Hepatocyte (in vitro differentiated cells): ENCODE data around the gene RCOR2. TPM values are rescaled to one million over a fixed set of nuclear protein-coding genes. Genes with fewer than 3 reads are reported as not detected.
A peak's percentile ranks its signal among the peaks of the same experiment; 100 is the strongest.

Experiments
- DNase-seq: peaks from one replicate; pipeline ENCODE4 v3.0.0-alpha.2; 2016; ENCODE audit warnings: low spot score
- H2AFZ ChIP-seq: fragments of 200-600 bp; sonication (generic); 2 replicates; pipeline ENCODE4 v1.6.0; 2016; ENCODE audit warnings: antibody characterized with exemption, mild to moderate bottlenecking
- H3K27ac ChIP-seq: fragments of 200-600 bp; sonication (generic); 2 replicates; pipeline ENCODE4 v1.5.1; 2016; ENCODE audit warnings: mild to moderate bottlenecking
- H3K27me3 ChIP-seq: fragments of 200-600 bp; sonication (generic); 2 replicates; pipeline ENCODE4 v1.6.1; 2016
- H3K36me3 ChIP-seq: fragments of 200-600 bp; sonication (generic); replicated peaks from 2 replicates; pipeline ENCODE4 v1.5.1; 2016; ENCODE audit warnings: low read depth; ENCODE audit not compliant: insufficient read depth
- H3K4me1 ChIP-seq: fragments of 200-600 bp; sonication (generic); 2 replicates; pipeline ENCODE4 v1.5.1; 2016; ENCODE audit warnings: mild to moderate bottlenecking, moderate library complexity; ENCODE audit not compliant: insufficient read depth
- H3K4me2 ChIP-seq: fragments of 200-600 bp; sonication (generic); 2 replicates; pipeline ENCODE4 v1.6.0; 2016
- H3K4me3 ChIP-seq: fragments of 200-600 bp; sonication (generic); 2 replicates; pipeline ENCODE4 v1.5.1; 2016; ENCODE audit warnings: mild to moderate bottlenecking
- H3K79me2 ChIP-seq: fragments of 200-600 bp; sonication (generic); 2 replicates; pipeline ENCODE4 v1.6.0; 2017; ENCODE audit warnings: mild to moderate bottlenecking
- H3K9me2 ChIP-seq: fragments of 200-600 bp; sonication (generic); replicated peaks from 2 replicates; pipeline ENCODE4 v1.6.0; 2017; ENCODE audit warnings: mild to moderate bottlenecking; ENCODE audit not compliant: insufficient read depth
- H3K9me3 ChIP-seq: fragments of 200-600 bp; sonication (generic); 2 replicates; pipeline ENCODE4 v1.5.1; 2016; ENCODE audit warnings: low read depth, mild to moderate bottlenecking
- H4K20me1 ChIP-seq: fragments of 200-600 bp; sonication (generic); 2 replicates; pipeline ENCODE4 v1.6.0; 2016; ENCODE audit warnings: mild to moderate bottlenecking; ENCODE audit not compliant: insufficient read depth, poor library complexity, severe bottlenecking
- CTCF ChIP-seq: fragments of 200-600 bp; sonication (generic); IDR thresholded peaks from 2 replicates; pipeline ENCODE4 v1.5.1; 2016; ENCODE audit warnings: antibody characterized with exemption, mild to moderate bottlenecking; ENCODE audit not compliant: poor library complexity
- EZH2 ChIP-seq: fragments of 200-600 bp; sonication (generic); IDR thresholded peaks from 2 replicates; pipeline ENCODE4 v1.6.1; 2016; ENCODE audit warnings: antibody characterized with exemption, mild to moderate bottlenecking, borderline replicate concordance
- EZH2phosphoT487 ChIP-seq: fragments of 200-600 bp; sonication (generic); IDR thresholded peaks from one replicate; pipeline ENCODE4 v1.6.1; 2018; ENCODE audit warnings: antibody characterized with exemption, mild to moderate bottlenecking, low read depth, moderate library complexity; ENCODE audit not compliant: unreplicated experiment, severe bottlenecking
- WGBS: methylation state at CpG from one replicate; pipeline ENCODE4 v1.1.6; 2016; ENCODE audit warnings: low lambda C conversion rate; ENCODE audit errors: missing lambda C conversion rate; 5-methylcytosine and 5-hydroxymethylcytosine counted together
- polyA plus RNA-seq: library from polyadenylated mRNA; unstranded; fragments of >200 nt; fragmentation: Nextera tagmentation; extraction: Ambion mirVana; gene quantifications from 2 replicates; pipeline ENCODE4 v1.2.1, GENCODE V29; 2016
- total RNA-seq: library from RNA; depleted of rRNA; stranded (reverse); fragments of >200 nt; gene quantifications from 2 replicates; pipeline ENCODE4 v1.2.3, GENCODE V29; 2014

RCOR2 gene
- total and polyA plus RNA-seq, 2 experiments from 2014 or later, result 3.5 to 4.3 TPM

GRCh38 chr11:63908631-63909401, 8.1 kb downstream of the RCOR2 start:
- H3K4me2 ChIP-seq, result no peak overlapping the region
- H4K20me1 ChIP-seq, result no peaks in the 10 kb centered on the region
- H2AFZ ChIP-seq, result no peak overlapping the region
- H3K27ac ChIP-seq, result peak overlapping the region; percentile 60
- no peaks in the 10 kb centered on the region for H3K9me2 ChIP-seq
- H3K4me1 ChIP-seq, result peaks cover 14% of the 10 kb centered on the region
- DNase-seq, result no peak
- H3K36me3 ChIP-seq, result no peaks in the 10 kb centered on the region
- no peak overlapping the region for H3K4me3 ChIP-seq
- H3K27me3 ChIP-seq, result no peaks in the 10 kb centered on the region
- TF ChIP-seq CTCF, result no peak
- H3K79me2 ChIP-seq, result no peaks in the 10 kb centered on the region
- no peaks in the 10 kb centered on the region for H3K9me3 ChIP-seq
- WGBS, result 93% methylated on average over 32 of the region's 46 CpGs

DNA sequence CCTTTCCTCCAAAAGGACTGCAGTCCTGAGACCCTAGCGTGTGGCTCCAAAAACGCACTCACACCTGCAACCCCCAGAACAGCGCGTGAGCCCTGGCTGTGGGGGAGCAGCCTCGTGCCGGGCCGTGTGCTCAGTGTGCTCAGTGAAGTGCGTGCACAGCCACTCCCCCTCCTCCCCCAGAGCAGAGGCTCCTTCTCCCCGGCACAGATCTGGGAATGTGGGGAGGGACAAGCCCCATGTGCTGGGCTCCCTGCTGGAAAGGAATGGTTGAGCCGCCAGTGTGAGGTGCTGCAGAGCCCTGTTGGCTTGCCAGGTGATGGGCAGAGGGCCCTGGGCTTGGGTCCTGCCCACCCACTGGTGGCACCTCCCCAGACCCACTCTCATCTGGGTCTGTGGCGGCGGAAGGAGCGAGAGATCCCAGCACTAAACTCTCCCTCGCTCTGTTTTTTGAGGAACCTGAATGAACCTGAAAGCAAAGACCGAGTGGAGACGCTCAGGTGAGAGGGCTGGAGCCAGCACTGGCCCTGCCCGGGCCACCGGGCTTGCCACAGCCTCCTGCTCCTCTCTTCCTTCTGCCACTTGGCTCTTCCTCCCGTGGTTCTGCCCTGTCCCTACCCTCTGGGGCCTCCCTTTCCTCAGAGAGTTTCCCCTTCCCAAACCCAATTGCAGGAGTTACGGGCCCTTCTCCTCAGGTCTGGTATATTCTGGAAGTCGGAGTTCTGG, 9.0 kb downstream of the RCOR2 start:
- H3K79me2 ChIP-seq, result no peaks in the 10 kb centered on the region
- H4K20me1 ChIP-seq, result no peaks in the 10 kb centered on the region
- no peak overlapping the region for H3K27ac ChIP-seq
- no peak overlapping the region for H2AFZ ChIP-seq
- H3K36me3 ChIP-seq, result no peaks in the 10 kb centered on the region
- H3K4me2 ChIP-seq, result no peak overlapping the region
- TF ChIP-seq EZH2phosphoT487 (no peak), EZH2 (no peak), CTCF (no peak)
- H3K27me3 ChIP-seq, result no peaks in the 10 kb centered on the region
- H3K4me1 ChIP-seq, result peaks cover 14% of the 10 kb centered on the region
- 92% methylated on average over 20 of the region's 21 CpGs for WGBS
- H3K9me2 ChIP-seq, result no peaks in the 10 kb centered on the region
- no peaks in the 10 kb centered on the region for H3K9me3 ChIP-seq
- no peak overlapping the region for H3K4me3 ChIP-seq
- DNase-seq, result no peak

- no peaks in the 10 kb centered on the region for H3K9me2 ChIP-seq
- H3K36me3 ChIP-seq, result no peaks in the 10 kb centered on the region
- no peak overlapping the region for H3K4me3 ChIP-seq
- H3K4me1 ChIP-seq, result peaks cover 14% of the 10 kb centered on the region
- H3K27ac ChIP-seq, result no peak overlapping the region
- DNase-seq, result no peak
- no peak overlapping the region for H2AFZ ChIP-seq
- WGBS, result 68% methylated on average over 6 of the region's 6 CpGs
- H3K79me2 ChIP-seq, result no peaks in the 10 kb centered on the region
- no peaks in the 10 kb centered on the region for H4K20me1 ChIP-seq
- H3K4me2 ChIP-seq, result no peak overlapping the region
- no peak for TF ChIP-seq EZH2phosphoT487
- TF ChIP-seq EZH2, result no peak
- no peaks in the 10 kb centered on the region for H3K9me3 ChIP-seq
- H3K27me3 ChIP-seq, result no peaks in the 10 kb centered on the region
Measured at GRCh38 chr11:63907063-63907462, 9.9 kb downstream of the RCOR2 start.

DNA sequence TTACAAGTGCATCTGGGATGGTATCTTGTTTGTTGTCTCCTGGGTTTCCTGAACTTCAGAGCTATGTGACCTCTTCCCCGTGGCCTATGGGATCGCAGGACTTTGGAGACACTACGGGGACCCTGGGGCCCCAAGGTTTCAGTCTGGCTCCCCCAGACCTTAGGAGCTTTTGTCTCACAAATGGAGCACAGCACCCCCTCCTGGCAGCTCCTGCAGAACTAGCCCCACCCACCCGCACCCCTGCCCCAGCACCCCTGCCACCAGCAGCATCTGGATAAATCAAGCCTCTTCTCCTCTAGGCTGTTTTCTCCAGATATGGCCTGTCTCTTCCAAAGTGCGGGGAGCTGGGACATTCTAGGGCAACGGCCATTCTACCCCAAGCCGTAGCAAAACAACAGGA, 10.4 kb downstream of the RCOR2 start:
- peak; percentile 43 for DNase-seq
- no peaks in the 10 kb centered on the region for H3K36me3 ChIP-seq
- TF ChIP-seq EZH2, result no peak
- TF ChIP-seq CTCF, result peak; percentile 38
- no peak for TF ChIP-seq EZH2phosphoT487
- no peaks in the 10 kb centered on the region for H3K27me3 ChIP-seq
- no peak overlapping the region for H2AFZ ChIP-seq
- peaks cover 14% of the 10 kb centered on the region for H3K4me1 ChIP-seq
- no peak overlapping the region for H3K4me3 ChIP-seq
- H3K27ac ChIP-seq, result no peak overlapping the region
- no peaks in the 10 kb centered on the region for H3K9me2 ChIP-seq
- no peaks in the 10 kb centered on the region for H3K79me2 ChIP-seq
- 94% methylated on average over 6 of the region's 7 CpGs for WGBS
- H4K20me1 ChIP-seq, result no peaks in the 10 kb centered on the region
- no peak overlapping the region for H3K4me2 ChIP-seq
- no peaks in the 10 kb centered on the region for H3K9me3 ChIP-seq
